Measurements from ENCODE around the gene PNN.
"Not testable (repeated sequence)": the region's sequence is repeated elsewhere in the genome, so short reads cannot be mapped to it uniquely, and the experiment has no call there.

Gene PNN

DNA sequence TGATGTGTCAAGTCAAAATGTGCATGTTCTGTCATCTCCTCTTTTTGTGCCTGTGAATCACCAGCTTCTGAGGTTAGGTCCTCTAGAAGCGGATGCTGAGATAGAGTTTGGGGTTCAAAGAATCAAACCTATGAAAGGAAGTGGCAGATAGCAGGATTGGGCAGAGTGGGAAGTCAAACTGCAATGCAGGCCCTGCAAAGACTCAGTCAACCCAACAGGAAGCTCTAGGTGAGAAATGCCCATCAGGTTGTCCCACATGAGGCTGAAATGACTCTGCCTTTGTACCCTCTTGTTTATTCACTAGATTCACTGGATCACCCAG is 54.1 kb downstream of the PNN start:
- in situ Hi-C loops (cut with MboI; ENCODE audit: low sequenced_read_pairs) = no loop called here

DNA sequence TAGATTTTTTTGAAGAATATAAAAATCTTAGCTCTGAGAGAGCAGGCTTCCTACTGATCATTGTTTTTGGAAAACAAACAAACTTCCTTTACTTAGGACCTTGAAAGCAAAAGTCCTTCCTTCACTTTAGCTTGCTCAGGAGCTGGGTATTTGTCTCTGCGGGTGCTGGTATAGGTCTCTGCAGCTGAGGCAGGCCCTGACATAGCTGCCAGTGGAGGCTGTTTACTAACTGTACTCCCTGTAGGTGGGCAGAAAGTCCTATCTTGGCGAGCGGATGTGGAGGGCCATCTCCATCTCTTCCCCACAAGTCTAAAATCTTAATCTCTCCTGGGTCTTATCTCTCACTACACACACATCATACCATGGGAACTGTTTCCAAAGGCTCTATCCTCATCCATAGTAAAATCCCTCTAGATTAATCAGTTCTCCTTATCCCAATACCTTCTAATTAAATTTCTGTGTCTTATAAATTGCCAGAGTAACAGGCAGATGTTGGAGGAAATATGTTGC is 54.6 kb downstream of the PNN start:
- in situ Hi-C loops (cut with MboI; ENCODE audit: low sequenced_read_pairs) = no loop called here

DNA sequence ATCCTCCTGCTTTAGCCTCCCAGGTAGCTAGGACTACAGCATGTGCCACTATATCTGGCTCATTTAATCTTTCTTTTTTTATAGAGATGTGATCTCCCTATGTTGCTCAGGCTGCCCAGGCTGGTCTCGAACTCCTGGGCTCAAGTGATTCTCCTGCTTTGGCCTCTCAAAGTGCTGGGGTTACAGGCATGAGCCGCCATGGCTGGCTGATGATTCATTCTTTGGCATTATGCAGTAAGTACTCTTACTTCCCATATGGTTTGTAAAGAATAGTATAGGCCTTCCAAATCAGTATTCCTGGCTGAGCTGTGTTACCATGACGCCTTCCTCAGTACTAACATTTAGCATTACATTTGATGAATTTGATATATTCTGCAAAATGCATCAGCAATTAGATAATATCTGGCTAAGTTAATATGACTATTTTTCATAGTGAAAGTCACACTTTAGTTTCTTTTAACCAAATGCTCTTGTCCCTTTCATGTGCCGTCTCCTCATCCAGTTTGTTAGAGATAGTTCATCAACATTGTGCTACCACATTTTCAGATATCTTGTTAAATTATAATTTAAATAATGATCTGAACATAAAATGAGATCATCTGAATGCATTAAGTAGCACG is 55.5 kb downstream of the PNN start:
- in situ Hi-C loops (cut with MboI; ENCODE audit: low sequenced_read_pairs) = no loop called here

DNA sequence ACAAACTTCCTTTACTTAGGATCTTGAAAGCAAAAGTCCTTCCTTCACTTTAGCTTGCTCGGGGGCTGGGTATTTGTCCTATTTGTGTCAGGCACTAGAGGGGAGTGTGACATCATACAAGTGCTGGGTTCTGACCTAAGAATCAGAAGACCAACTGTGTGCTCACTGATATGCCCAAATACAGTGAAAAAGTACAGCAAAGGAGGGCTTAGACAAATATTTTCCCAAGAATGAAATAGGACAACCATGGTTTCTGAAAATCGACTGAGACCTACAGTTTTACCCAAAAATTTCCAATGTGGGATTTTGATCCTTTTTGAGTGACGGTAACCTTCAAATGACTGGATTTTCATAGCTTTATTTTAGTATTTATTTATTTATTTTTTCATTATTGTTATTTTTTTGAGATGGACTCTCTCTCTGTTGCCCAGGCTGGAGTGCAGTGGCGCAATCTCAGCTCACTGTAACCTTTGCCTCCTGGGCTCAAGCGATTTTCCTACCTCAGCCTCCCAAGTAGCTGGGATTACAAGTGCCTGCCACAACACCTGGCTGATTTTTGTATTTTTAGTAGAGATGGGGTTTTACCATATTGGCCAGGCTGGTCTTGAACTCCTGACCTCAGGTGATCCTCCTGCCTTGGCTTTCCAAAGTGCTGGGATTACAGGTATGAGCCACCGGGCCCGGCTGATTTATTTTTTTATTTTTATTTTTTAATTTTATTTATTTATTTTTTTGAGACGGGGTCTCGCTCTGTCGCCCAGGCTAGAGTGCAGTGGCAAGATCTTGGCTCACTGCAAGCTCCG is 56.9 kb downstream of the PNN start:
- in situ Hi-C loops (cut with MboI; ENCODE audit: low sequenced_read_pairs) = not testable (repeated sequence)
